Measurements from ENCODE around the gene TMEM62. TPM values are rescaled to one million over a fixed set of nuclear protein-coding genes. Genes with fewer than 3 reads are reported as not detected.

The TMEM62 gene
- total and polyA plus RNA-seq, 2 experiments from 2014 or later = 6.5 to 11.2 TPM

DNA sequence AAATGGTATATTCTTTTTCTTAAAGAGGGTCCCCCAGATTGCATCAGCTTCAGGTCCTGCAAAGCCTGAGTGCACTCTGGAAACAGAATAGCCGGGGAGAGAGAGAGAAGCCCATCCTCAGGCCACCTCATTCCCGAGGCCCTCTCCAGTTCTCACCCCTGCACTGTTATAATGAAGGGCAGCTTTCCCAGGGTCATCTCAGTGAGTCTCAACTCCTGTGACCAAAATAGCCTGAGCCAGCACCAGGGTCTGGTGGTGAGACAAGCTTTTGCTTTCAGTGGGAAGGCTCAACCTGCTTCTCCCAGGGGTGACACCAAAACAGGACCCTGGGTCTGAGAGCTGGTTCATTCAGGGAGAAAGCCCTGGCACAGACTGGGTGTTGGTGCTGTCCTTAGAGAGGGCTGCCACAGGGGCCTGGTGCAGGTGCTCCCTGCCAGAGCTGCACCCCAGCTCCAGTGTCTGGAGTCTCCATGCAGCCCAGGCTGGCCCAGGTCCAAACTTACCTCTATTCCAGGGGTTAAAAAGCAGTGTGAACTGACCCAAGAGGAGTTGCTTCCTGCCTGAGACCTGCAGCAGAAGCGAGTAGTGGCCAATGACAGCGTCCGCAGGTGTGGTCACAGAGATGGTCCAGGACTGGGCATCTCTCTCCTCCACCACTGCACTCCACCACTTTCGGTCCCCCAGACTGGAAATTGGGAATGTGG, 81.4 kb downstream of the TMEM62 start:
- no peak overlapping the region for H3K4me2 ChIP-seq (ENCODE audit: unreplicated experiment)
- no peaks in the 10 kb centered on the region for H3F3A ChIP-seq (ENCODE audit: insufficient read depth)
- no peaks in the 10 kb centered on the region for H3K9me2 ChIP-seq (ENCODE audit: insufficient read depth)
- no peaks in the 10 kb centered on the region for H3K4me1 ChIP-seq (ENCODE audit: insufficient read depth)
- 63 to 75% methylated on average over 6 of the region's 6 CpGs for WGBS, 2 experiments (ENCODE audit: low coverage in 1 of 2, low lambda C conversion rate in 2 of 2, missing lambda C conversion rate in 2 of 2)
- H3K79me2 ChIP-seq (ENCODE audit: insufficient read depth) = no peaks in the 10 kb centered on the region
- no peaks in the 10 kb centered on the region for H4K20me1 ChIP-seq (ENCODE audit: insufficient read depth)
- no peak overlapping the region for H3K27ac ChIP-seq
- no peak overlapping the region for H2AFZ ChIP-seq
- in situ Hi-C loops (cut with MboI) = no loop called here
- H3K9me3 ChIP-seq (ENCODE audit: low read depth) = no peaks in the 10 kb centered on the region
- DNase-seq = no peak
- no peak overlapping the region for H3K9ac ChIP-seq
- no peaks in the 10 kb centered on the region for H3K36me3 ChIP-seq (ENCODE audit: low read depth)
- peaks cover 33% of the 10 kb centered on the region for H3K27me3 ChIP-seq (replicated peaks; ENCODE audit: insufficient read depth)
- no peak overlapping the region for H3K4me3 ChIP-seq
- TF ChIP-seq EZH2phosphoT487 (IDR thresholded peaks at IDR 0.05; ENCODE audit: insufficient read depth, low read depth) (no peak), EZH2 (IDR thresholded peaks at IDR 0.05; ENCODE audit: insufficient read depth, poor library complexity, severe bottlenecking) (no peak)

DNA sequence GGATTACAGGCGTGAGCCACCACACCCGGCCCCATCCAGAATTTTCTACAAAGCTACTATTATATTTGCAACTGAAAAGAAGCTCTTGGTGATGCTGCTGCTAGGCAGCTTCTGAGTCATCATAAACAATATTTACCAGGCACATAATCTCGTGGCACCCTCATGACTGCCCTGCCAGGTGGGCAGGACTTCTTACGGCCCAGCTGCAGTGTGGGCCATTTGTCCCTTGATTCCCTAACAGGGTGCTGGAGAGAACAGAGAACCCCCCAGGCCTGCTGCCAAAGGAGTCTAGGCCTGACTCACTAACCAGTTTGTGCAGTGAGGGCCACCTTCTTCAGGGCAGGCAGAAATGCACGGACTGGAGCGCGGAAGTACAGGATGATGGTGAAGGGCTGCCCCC, 82.6 kb downstream of the TMEM62 start:
- WGBS, 2 experiments (ENCODE audit: low coverage in 1 of 2, low lambda C conversion rate in 2 of 2, missing lambda C conversion rate in 2 of 2) = 68 to 70% methylated on average over 7 of the region's 7 CpGs
- H3K27ac ChIP-seq = no peak overlapping the region
- TF ChIP-seq EZH2 (IDR thresholded peaks at IDR 0.05; ENCODE audit: insufficient read depth, poor library complexity, severe bottlenecking) = no peak
- no peak for TF ChIP-seq EZH2phosphoT487 (IDR thresholded peaks at IDR 0.05; ENCODE audit: insufficient read depth, low read depth)
- H3K36me3 ChIP-seq (ENCODE audit: low read depth) = no peaks in the 10 kb centered on the region
- H3K4me2 ChIP-seq (ENCODE audit: unreplicated experiment) = no peak overlapping the region
- H3K9me3 ChIP-seq (ENCODE audit: low read depth) = no peaks in the 10 kb centered on the region
- H2AFZ ChIP-seq = no peak overlapping the region
- H3K27me3 ChIP-seq (replicated peaks; ENCODE audit: insufficient read depth) = peaks cover 29% of the 10 kb centered on the region
- H3K4me1 ChIP-seq (ENCODE audit: insufficient read depth) = no peaks in the 10 kb centered on the region
- no peaks in the 10 kb centered on the region for H3K9me2 ChIP-seq (ENCODE audit: insufficient read depth)
- in situ Hi-C loops (cut with MboI) = no loop called here
- no peak overlapping the region for H3K9ac ChIP-seq
- no peaks in the 10 kb centered on the region for H4K20me1 ChIP-seq (ENCODE audit: insufficient read depth)
- no peak overlapping the region for H3K4me3 ChIP-seq
- peak; percentile 66 for DNase-seq
- H3K79me2 ChIP-seq (ENCODE audit: insufficient read depth) = no peaks in the 10 kb centered on the region
- H3F3A ChIP-seq (ENCODE audit: insufficient read depth) = no peaks in the 10 kb centered on the region

DNA sequence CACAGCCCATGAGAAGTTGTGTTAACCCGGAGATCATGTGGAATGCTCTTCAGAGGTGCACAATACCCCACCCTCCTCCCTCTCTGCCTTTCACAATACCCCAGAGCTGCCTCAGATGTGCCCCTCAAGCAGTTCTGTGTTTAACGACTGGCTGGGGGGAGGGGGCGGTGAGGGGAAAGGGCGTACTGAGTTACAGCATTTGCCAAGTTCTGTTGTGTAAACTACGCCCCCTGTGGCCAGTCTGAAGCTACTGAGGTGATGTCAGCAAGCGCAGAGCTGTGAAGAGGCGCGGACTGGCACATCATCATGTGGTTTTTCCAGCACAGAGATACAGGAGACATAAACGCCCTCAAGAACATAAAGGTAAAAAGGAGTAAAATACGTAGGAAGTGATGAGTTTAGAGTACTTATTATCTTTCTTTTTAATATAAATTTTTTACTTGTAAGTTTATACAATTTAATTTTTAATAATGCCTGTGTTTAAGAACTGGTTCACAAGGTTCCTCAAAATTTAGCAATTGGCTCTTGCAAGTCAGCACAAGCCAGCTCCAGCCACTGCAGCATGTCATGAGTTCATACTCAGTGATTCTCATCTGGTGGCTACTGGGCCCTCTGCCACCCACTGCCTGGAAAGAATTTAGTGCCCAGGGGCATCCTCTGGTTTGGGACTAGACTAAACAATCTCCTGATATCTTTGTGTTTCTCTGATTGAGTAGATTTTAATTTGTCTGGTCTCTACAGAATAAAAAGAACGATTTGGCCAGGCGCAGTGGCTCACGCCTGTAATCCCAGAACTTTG, 85.7 kb downstream of the TMEM62 start:
- WGBS, 2 experiments (ENCODE audit: low coverage in 1 of 2, low lambda C conversion rate in 2 of 2, missing lambda C conversion rate in 2 of 2) = 38% methylated on average over 13 of the region's 13 CpGs
- Histone ChIP-seq H3F3A (ENCODE audit: insufficient read depth) (no peaks in the 10 kb centered on the region), H3K27ac (no peak overlapping the region), H3K4me1 (ENCODE audit: insufficient read depth) (no peaks in the 10 kb centered on the region), H3K4me2 (ENCODE audit: unreplicated experiment) (no peak overlapping the region), H3K9me3 (ENCODE audit: low read depth) (no peaks in the 10 kb centered on the region), H4K20me1 (ENCODE audit: insufficient read depth) (no peaks in the 10 kb centered on the region), H2AFZ (no peak overlapping the region), H3K27me3 (replicated peaks; ENCODE audit: insufficient read depth) (peaks cover 24% of the 10 kb centered on the region), H3K79me2 (ENCODE audit: insufficient read depth) (no peaks in the 10 kb centered on the region), H3K9me2 (ENCODE audit: insufficient read depth) (no peaks in the 10 kb centered on the region), H3K9ac (no peak overlapping the region), H3K4me3 (no peak overlapping the region), H3K36me3 (ENCODE audit: low read depth) (no peaks in the 10 kb centered on the region)
- DNase-seq = peak; percentile 68
- in situ Hi-C loops (cut with MboI) = no loop called here
- TF ChIP-seq EZH2 (IDR thresholded peaks at IDR 0.05; ENCODE audit: insufficient read depth, poor library complexity, severe bottlenecking) (no peak), EZH2phosphoT487 (IDR thresholded peaks at IDR 0.05; ENCODE audit: insufficient read depth, low read depth) (no peak)

DNA sequence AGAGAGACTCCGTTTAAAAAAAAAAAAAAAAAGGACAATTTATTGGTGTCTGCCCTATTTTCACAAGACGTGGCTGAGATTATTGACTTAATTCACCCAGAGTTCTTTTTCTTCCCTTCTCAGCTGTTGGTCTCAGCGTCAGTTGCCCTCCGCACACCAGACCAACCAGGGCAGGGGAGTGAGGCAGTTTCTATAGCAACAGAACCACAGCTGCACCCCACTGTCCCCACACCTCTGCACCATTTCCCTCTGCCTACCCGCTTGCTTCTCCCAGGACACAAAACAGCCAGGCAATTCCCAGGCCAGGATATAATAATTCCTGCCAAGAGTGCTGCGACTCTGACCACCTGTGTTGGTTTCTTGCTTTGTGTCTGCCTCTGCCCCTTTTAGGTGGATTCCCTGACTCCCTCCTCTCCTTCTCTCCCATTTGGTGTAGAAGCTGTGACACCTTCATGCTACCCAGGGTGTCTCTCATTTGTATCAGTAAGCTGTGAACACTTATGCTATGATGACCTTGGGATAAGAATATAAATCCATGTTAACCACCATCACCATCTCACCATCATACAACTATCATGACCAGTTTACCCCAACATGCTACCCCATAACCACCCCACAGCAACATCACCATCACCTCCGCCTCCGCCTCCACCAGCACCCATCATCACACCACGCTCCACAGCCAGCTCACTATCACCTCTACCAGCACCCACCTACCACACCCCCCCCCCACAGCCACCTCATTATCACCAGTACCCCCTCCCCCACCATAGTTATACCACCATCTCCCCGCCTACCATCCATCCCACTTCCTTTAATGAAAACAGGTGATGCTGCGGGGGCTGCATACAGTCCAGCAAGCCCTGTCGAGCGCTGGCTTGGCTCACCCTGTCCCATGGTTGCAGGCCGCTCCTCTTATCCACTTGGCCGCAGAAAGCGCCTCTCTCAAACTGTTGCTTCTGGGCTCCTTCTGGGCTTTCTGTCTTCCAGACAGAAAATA, 86.8 kb downstream of the TMEM62 start:
- Histone ChIP-seq H3K9me3 (ENCODE audit: low read depth) (no peaks in the 10 kb centered on the region), H3K4me3 (no peak overlapping the region), H2AFZ (no peak overlapping the region), H3K4me1 (ENCODE audit: insufficient read depth) (no peaks in the 10 kb centered on the region), H4K20me1 (ENCODE audit: insufficient read depth) (no peaks in the 10 kb centered on the region), H3K27me3 (replicated peaks; ENCODE audit: insufficient read depth) (peaks cover 24% of the 10 kb centered on the region), H3K27ac (no peak overlapping the region), H3K9me2 (ENCODE audit: insufficient read depth) (no peaks in the 10 kb centered on the region), H3K79me2 (ENCODE audit: insufficient read depth) (no peaks in the 10 kb centered on the region), H3K36me3 (ENCODE audit: low read depth) (no peaks in the 10 kb centered on the region), H3F3A (ENCODE audit: insufficient read depth) (no peaks in the 10 kb centered on the region), H3K4me2 (ENCODE audit: unreplicated experiment) (no peak overlapping the region), H3K9ac (no peak overlapping the region)
- 79 to 81% methylated on average over 12 to 16 of the region's 16 CpGs for WGBS, 2 experiments (ENCODE audit: low coverage in 1 of 2, low lambda C conversion rate in 2 of 2, missing lambda C conversion rate in 2 of 2)
- TF ChIP-seq EZH2 (IDR thresholded peaks at IDR 0.05; ENCODE audit: insufficient read depth, poor library complexity, severe bottlenecking) (no peak), EZH2phosphoT487 (IDR thresholded peaks at IDR 0.05; ENCODE audit: insufficient read depth, low read depth) (no peak)
- DNase-seq = no peak
- in situ Hi-C loops (cut with MboI) = no loop called here

Data from GM23248 (cell line).